ENCODE measurements around the gene DCDC1. TPM values are rescaled to one million over a fixed set of nuclear protein-coding genes. Genes with fewer than 3 reads are reported as not detected.

DCDC1 gene
- total and polyA plus RNA-seq, 9 of the 15 experiments (the other 6 are each of a cell fraction or from before 2014, with no cell fraction given), result 0.05 to 0.18 (median 0.08) TPM; not detected in 3

- TF ChIP-seq ZNF830 (CRISPR knock-in tag; IDR thresholded peaks at IDR 0.05) (no peak), THAP12 (CRISPR knock-in tag; IDR thresholded peaks at IDR 0.05) (no peak), DPF2 (IDR thresholded peaks at IDR 0.05) (peak; percentile 47; the same call in 1 of the 2 replicates), FOXP1 (CRISPR knock-in tag; IDR thresholded peaks at IDR 0.05) (no peak), GTF2B (IDR thresholded peaks at IDR 0.05; ENCODE audit: extremely low read depth, insufficient read length) (no peak), SMARCA4 (IDR thresholded peaks at IDR 0.05) (peak; percentile 51; the same call in 1 of the 2 replicates), MEIS2 (IDR thresholded peaks at IDR 0.05; ENCODE audit: partially characterized antibody) (peak; percentile 52), ATF4 (CRISPR knock-in tag; IDR thresholded peaks at IDR 0.05) (0 out of 2 replicates have a peak, but pooled peaks have one; percentile 22), ZNF586 (CRISPR knock-in tag; conservative IDR thresholded peaks at IDR 0.05) (no peak), ATF6 (CRISPR knock-in tag; IDR thresholded peaks at IDR 0.05) (no peak), CREB3L1 (IDR thresholded peaks at IDR 0.05; ENCODE audit: borderline replicate concordance, low read depth) (no peak), POLR2H (tag; IDR thresholded peaks at IDR 0.05; ENCODE audit: low read depth) (no peak), DNMT1 (IDR thresholded peaks at IDR 0.05) (no peak), ZEB2 (IDR thresholded peaks at IDR 0.05) (peak; percentile 35; the same call in 1 of the 2 replicates), JUN (IDR thresholded peaks at IDR 0.05; ENCODE audit: borderline replicate concordance, low read depth, low read length) (no peak), JUN (CRISPR knock-in tag; IDR thresholded peaks at IDR 0.05; ENCODE audit: borderline replicate concordance) (no peak), GABPB1 (CRISPR knock-in tag; IDR thresholded peaks at IDR 0.05) (no peak), MAFK (IDR thresholded peaks at IDR 0.05; ENCODE audit: low read length) (no peak), GTF3C2 (IDR thresholded peaks at IDR 0.05; ENCODE audit: borderline replicate concordance, extremely low read depth, insufficient read length) (no peak)
Measured at GRCh38 chr11:31419138-31419537, 49.6 kb upstream of the DCDC1 start (continued).

All from K562 (cell line).